Globus pallidus (tissue), 1 donor: Measurements from ENCODE around the gene SLC28A2.
A peak's percentile ranks its signal among the peaks of the same experiment; 100 is the strongest.
"Not testable (repeated sequence)": the region's sequence is repeated elsewhere in the genome, so short reads cannot be mapped to it uniquely, and the experiment has no call there.

ENCODE experiments used
- DNase-seq: peaks from one replicate; pipeline ENCODE4 v3.0.0-alpha.2; 2015; ENCODE audit warnings: low spot score

Gene SLC28A2

DNA sequence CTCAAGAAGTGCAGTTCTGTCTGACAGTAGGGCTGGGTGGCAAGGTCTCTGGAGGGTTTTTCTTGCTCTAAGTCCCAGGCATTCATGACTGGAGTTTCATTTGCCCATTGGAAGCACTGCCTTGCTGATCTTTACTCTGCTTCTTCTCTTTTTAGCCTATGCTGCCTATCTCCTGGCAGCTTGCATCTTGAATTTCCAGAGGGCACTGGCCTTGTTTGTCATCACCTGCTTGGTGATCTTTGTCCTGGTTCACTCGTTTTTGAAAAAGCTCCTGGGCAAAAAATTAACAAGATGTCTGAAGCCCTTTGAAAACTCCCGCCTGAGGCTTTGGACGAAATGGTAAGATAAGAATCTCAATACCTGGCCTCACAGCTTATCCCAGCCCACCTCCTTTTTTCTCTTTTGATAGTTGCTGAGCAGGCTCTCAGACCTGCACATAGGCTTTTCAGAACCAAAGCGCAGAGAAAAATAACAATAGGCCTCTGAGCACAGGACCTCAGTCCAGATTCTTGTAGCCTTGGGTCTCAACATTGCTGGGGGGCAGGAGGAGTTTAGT, 10.9 kb downstream of the SLC28A2 start:
- no peak for DNase-seq

DNA sequence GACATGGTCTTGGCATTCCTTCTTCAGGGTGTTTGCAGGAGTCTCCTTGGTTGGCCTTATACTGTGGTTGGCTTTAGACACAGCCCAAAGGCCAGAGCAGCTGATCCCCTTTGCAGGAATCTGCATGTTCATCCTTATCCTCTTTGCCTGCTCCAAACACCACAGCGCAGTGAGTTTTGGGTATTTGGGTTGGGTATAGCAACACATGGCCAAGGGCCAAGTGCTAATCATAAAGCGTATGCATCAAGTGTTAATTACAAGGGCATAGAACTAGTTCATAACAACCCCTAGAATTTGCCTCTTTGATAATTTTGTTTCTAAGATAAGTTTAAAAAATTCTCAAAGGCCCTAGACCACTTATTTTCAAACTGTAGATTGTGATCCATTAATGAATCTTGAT, 11.8 kb downstream of the SLC28A2 start:
- DNase-seq: no peak

DNA sequence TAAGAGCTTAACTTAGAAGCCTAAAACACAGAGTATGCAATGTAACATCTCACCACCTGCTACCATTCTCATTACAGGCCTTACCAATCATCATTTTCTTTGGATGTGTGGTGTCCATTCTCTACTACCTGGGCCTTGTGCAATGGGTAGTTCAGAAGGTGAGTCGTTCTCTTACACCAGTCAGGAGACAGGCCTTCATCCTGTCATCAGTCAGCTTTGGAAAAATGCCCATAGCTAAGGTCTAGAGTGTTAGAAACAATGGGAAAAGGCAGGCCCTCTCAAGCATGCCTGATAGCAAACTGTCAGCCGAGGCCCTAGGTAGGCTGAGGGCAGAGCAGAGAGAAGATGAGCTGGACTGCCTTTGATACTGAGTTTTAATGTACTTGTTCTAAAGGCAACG, 13.5 kb downstream of the SLC28A2 start:
- no peak for DNase-seq

DNA sequence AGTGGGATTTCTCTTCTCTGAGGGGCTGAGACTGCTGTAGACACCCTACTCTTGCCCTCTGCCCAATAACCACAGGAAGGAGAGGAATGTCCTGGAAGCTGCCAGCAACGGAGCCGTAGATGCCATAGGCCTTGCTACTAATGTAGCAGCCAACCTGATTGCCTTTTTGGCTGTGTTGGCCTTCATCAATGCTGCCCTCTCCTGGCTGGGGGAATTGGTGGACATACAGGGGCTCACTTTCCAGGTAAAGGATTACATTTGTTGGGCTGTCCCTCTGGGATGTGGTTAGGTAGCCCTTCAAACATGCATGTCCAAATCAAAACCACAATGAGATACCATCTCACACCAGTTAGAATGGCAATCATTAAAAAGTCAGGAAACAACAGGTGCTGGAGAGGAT, 16.1 kb downstream of the SLC28A2 start:
- no peak for DNase-seq

DNA sequence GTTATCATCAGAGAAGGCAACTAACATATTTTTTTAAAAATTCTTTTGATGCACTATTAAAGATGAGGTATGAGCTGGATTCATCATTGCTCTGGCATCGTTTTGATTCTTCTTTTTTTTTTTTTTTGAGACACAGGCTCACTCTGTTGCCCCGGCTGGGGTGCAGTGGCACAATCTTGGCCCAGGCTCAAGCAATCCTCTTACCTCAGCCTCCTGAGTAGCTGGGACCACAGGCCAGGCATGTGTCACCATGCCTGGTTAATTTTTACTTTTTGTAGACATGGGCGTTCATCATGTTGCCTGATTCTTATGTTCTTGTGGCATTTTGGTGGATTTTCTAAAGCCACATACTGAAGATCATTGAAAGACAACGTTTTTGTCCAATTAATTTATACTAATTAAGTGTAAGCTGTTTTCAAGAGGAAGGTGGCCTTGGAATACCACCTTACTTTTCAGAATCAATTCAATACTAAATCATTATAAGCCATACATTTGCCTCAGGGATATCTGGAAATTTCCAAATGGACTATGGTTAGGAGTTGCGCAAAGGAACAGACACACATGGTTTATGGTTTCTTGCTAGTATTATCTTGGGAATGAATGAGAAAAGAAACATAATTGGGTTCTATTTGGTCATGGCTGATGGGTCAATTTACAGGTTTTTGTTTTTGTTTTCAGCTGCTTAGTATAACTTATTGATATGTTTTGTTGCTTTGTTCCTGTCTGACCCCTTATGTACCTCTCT, 22.8 kb downstream of the SLC28A2 start:
- DNase-seq: no peak

DNA sequence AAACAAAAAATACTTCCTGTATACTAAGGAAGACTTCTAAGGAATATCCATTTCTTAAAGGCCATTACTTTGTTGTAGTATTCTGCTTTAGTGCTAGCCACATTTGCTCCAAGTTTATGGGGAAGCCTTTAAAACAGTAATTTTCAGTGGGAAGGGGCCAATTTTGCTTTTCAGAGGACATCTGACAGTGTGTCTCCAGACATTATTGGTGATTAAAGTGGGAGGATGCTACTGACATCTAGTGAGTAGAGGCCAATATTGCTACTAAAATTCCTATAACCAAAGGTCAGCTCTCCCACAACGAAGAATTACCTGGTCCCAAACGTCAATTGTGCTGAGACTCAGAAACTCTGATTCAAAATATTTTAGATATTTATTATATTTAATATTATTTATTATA, 24.8 kb downstream of the SLC28A2 start:
- peak; percentile 55 for DNase-seq

DNA sequence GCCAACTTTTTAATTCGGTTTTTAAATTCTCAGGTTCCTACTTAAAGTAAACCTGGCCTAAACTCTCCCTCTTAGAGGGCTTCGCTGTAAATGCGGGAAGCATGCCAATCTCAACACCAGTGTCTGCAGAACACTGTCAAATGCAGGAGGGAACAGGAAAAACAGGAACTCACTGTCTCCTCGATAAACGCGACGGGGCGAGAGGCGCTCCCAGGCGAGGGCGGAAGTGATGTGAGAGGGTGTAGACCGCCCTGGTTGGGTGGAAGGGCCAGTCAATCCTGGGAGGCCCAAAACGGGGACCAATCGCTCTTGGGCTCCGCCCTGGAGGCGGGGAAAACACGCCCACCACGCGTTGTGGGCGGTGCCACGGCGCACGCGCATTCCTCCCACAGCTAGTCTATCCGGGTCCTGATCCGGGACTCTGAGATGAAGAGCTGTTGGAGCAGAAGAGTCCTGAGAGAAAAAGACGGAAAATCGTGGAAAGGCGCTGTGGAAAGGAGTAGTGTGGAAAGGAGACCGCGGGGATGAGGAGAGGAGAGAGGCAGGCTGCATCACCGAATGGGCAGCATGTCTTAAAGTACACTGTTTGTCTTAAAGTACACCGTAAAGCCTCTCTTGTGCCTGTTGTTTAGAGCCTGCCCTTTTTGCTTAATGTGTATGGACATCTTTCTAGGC, 27.1 kb downstream of the SLC28A2 start:
- DNase-seq: peak; percentile 99

DNA sequence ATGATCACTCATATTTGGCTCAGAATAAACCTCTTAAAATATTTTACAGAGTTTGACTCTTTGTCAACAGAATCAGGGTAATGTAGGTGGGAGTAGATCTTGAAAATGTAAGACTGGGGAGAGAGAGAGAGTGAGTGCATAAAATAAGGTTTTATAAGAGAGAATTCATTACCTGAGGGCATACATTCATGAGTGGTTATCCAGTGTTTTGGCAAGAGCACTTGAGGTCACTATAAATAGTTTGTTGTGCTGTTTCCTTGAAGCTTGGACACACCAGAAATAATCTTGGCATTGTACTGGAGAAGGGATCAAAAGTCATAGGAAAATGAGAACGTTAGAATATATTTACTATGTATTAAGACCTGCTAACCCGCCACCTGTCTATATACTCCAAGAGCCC, 33.4 kb downstream of the SLC28A2 start:
- DNase-seq: no peak

DNA sequence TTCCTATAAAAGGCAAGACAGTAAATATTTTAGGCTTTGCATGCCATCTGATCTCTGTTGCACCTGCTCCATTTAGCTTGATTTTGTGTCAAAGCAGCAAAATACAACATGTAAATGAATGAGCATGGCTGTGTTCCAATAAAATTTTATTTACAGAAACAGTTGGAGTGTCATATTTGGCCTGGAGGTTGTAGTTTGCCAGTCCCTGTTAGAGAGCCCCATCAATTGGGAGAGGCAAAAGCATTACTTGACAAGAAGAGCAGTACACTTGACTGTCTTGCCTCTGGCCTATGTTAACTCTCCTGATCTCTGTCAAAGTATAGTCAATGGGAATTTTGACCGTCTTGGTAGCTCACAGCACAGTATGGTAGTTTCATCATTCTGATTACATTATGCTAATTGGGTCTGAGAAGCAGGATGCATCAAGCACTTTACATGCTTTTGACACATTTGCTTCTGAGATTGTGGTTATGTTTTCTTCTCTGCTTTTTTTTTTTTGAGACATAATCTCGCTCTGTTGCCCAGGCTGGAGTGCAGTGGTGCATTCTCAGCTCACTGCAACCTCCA, 35.4 kb downstream of the SLC28A2 start:
- DNase-seq: no peak

DNA sequence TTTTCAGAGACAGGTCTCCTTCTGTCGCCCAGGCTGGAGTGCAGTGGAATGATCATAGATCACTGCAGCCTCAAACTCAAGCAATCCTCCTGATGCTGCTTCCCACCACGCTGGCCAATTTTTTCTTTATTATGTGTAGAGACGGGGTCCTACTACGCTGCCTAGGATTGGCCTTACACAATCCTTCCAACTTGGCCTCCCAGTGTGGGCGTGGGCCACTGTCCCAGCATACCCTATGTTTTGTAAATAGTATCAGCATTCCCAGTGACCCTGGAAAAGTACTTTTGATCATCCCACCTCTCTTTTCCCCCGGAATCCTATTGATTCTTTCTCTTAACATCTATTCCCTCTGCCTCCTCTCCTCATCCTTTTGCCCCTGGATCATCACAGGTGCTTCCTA, 36.9 kb downstream of the SLC28A2 start:
- DNase-seq: no peak

DNA sequence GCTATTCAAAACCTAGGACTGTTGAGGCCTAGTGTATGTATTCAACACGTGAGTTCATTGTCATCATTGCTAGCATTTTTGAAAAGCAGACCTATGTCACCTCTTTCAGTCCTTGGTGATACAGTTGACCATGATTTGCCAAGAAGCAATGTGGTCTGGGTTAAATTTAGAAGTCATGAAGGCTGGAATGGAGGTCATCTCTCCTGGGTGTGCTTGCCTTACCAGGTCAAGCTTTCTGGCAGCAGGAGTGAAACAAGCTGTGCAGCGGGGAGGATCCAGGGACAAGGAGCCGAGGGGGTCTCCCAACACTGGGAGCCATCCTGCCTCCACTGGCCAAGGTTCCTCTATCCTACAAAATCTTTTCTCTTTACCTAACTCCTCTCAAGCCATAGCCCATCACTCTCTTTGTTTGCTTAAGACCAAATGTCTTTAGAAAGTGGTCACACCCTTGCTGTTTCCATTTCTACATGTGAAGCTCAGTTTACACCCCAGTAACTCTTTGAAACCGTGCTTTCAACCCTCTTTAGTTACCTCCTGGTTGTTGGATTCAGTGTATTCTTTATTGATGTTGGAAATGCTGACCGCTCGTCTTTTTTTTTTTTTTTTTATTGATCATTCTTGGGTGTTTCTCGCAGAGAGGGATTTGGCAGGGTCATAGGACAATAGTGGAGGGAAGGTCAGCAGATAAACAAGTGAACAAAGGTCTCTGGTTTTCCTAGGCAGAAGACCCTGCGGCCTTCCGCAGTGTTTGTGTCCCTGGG, 40.0 kb downstream of the SLC28A2 start:
- no peak for DNase-seq

DNA sequence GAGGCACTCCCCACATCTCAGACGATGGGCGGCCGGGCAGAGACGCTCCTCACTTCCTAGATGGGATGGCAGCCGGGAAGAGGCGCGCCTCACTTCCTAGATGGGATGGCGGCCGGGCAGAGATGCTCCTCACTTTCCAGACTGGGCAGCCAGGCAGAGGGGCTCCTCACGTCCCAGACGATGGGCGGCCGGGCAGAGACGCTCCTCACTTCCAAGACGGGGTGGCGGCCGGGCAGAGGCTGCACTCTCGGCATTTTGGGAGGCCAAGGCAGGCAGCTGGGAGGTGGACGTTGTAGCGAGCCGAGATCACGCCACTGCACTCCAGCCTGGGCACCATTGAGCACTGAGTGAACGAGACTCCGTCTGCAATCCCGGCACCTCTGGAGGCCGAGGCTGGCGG, 41.3 kb downstream of the SLC28A2 start:
- DNase-seq: not testable (repeated sequence)

DNA sequence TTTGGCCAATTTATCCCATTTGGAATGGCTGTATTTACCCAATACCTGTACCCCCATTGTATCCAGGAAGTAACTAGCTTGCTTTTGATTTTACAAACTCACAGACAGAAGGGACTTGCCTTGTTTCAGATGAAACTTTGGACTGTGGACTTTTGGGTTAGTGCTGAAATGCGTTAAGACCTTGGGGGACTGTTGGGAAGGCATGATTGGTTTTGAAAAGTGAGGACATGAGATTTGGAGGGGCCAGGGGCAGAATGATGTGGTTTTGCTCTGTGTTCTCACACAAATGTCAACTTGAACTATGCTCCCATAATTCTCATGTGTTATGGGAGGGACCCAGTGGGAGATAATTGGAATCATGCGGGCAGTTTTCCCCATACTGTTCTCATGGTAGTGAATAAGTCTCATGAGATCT, 46.9 kb downstream of the SLC28A2 start:
- not testable (repeated sequence) for DNase-seq

DNA sequence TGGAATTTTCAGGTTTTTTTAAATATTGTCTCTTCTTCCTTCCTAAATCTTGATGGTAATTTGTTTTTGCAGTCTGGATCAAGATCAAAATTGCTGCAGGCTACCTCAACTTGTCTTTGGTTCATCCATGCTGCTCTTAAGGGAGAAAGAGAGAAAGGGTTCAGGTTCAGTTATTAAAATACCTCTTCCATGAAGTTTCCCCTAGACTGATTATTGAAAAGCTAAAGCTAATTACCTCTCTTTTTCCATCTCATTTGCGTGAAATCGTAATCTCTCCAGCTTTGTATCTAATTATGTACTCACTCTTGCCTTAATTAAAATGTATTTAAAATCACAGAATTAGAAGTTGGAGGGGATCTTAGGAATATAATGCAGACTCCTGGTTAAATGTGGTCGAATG, 52.7 kb downstream of the SLC28A2 start:
- no peak for DNase-seq

DNA sequence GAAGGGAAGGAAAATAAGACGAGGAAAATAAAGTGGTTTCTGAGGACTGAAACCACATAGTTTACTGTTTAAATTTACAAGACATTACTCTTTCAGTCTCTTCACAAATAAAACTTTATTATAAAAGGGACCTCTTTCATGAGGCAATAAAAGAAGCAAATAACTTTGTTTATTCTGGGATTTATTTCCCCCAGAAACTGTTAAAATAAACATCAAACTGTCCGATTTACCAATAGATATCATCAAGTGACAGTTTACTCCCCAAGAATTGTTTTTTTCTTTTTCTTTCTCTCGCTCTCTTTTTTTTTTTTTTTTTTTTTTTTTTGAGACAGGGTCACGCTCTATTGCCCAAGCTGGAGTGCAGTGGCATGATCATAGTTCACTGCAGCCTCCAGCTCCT, 54.1 kb downstream of the SLC28A2 start:
- no peak for DNase-seq

DNA sequence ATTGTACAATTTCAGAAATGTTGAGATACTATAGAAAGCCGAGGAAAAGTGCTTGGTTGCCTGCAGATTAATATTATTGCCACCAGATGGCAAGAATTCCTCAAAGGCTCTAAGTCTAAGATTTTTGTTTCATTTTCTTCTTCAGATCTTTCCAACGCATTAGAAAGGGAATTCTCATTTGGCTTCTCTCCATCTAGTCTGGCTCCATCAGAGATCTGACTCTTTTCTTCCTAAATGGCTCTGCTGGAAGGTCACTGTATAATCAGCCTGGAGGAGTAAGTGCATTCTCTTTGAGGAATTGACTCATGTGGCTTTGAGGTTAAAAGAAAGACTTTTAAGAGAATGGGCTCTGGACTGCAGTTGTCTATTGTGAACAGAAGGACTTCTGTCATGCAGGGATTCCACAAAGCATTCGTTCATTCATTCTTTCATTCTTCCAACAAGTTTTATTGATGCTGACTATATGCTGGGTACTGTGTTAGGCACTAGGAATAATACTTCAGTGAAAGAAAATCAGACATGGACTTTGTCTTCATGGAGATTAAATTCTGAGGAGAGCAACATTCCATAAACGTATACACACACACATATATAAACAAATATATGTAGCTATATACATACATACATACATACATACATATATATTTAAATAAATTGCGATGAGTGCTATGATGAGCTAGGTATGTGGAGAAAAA, 55.3 kb downstream of the SLC28A2 start:
- peak; percentile 63 for DNase-seq

DNA sequence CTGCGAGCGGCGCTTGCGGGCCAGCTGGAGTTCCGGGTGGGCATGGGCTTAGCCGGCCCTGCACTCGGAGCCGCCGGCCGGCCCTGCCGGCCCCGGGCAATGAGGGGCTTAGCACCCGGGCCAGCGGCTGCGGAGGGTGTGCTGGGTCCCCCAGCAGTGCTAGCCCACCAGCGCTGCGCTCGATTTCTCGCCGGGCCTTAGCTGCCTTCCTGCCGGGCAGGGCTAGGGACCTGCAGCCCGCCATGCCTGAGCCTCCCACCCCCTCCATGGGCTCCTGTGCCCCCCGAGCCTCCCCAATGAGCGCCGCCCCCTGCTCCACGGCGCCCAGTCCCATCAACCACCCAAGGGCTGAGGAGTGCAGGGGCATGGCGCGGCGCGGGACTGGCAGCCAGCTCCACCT, 62.1 kb downstream of the SLC28A2 start:
- DNase-seq: not testable (repeated sequence)

DNA sequence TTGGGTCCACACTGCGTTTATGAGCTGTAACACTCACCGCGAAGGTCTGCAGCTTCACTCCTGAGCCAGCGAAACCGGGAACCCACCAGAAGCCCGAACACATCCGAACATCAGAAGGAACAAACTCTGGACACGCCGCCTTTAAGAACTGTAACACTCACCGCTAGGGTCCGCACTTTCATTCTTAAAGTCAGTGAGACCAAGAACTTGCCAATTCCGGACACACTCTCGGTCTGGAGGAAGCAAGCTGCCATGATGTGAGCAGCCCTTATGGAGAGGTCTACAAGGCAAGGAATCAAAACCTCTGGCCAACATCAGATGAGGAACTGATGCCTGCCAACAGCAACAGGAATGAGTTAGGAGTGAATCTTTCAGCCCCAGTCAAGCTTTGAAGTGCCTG, 62.9 kb downstream of the SLC28A2 start:
- peak; percentile 44 for DNase-seq

DNA sequence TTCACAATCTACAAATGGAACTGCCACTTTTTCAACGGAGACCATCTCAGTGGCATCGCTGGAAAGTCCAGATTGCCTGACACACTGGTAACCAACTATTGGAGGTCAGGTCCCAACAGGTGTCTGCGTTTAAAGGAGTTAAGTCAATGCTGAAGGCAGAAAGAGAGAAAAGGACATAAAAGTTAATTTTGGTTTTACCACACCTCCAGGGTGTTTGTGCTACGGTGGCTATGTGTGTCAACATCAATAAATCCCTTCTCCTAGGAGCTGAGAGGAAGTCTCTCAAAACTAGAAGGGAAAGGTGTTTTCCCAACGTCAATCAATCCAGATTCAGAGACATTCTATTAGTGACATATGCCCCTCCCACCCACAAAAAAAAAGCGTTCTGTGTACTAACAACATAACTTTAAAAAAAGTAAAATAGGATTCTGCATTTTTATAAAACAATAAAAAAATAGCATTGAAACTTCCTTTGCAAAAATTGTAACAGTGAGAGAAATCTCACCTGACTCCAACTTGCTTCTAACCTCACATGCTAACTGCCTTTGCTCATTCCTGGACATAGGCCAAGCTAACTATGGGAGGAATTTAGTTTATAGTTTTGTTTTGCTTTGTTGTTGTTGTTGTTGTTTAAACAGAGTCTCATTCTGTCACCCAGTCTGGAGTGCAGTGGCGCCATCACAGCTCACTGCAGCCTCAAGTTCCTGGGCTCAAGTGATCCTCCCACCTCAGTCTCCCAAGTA, 67.6 kb downstream of the SLC28A2 start:
- DNase-seq: no peak

DNA sequence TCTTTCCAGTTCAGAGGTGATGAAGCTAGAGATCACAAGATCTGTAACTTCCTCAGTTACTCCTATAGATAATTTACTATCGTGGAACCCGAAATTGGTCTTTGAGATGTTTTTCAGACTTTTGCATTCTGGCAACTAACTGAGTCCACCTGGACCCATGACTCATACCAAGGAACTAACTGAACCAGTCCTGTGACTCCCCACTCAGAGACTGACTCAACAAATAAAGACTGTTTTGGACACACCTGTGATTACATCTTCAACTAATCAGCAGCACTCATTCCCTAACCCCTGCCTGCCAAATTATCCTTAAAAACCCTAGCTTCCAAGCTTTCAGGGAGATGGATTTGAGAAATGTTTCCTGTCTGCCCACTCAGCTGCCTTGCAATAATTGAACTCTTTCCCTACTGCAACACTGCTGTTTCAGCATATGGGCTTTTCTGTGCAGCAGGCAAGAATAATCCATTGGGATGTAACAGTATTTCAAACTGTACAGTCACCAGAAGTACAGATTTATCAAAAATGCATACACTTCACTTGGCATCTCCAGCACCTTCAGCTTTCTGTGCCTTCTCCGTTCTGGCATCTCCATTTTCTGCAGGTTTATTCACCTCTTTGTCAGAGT, 68.7 kb downstream of the SLC28A2 start:
- no peak for DNase-seq

DNA sequence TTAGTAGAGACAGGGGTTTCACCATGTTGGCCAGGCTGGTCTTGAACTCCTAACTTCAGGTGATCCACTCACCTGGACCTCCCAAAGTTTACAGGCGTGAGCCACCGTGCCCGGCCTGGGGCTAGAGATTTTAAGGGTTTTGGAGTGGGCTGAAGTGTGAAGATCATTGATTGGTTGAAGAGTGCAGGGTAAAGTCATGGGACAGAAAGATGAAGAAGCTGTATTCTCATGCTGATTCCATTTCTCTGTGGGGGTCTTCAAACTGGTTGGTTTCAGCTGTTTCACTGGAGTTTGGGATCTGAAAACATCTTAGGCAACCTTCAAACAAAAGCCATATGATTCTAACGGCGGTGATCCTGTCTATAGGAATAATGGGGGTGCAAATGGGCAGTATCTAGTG, 74.2 kb downstream of the SLC28A2 start:
- DNase-seq: no peak
